Activated CD4-positive, alpha-beta T cell treated with anti-CD3 and anti-CD28 coated beads, Interleukin-2, amount 10 ng/mL, durations not matched to agents 7 days and 5 days (primary cell): ENCODE measurements around the gene C1orf141. TPM values are rescaled to one million over a fixed set of nuclear protein-coding genes. Genes with fewer than 3 reads are reported as not detected.

Source experiments
- CTCF ChIA-PET: fragments of 350-600 bp; sonication (Branson Sonifier 250); formaldehyde crosslinking; loops from one replicate; lab custom pipeline; 2021; ENCODE audit warnings: antibody characterized with exemption; lab: Charles Lee
- POLR2A ChIA-PET: fragments of 350-600 bp; sonication (Branson Sonifier 250); formaldehyde crosslinking; loops from one replicate; lab custom pipeline; 2021; ENCODE audit warnings: antibody characterized with exemption; lab: Charles Lee
- DNase-seq: peaks from one replicate; pipeline ENCODE4 v3.0.0-alpha.2; 2020
- H3K27ac Mint-ChIP-seq: one replicate; pipeline ENCODE4 v1.8.0; 2021; ENCODE audit warnings: mild to moderate bottlenecking, moderate library complexity, mixed read lengths
- H3K27me3 Mint-ChIP-seq: one replicate; pipeline ENCODE4 v1.8.0; 2021; ENCODE audit warnings: mixed read lengths
- H3K36me3 Mint-ChIP-seq: one replicate; pipeline ENCODE4 v1.8.0; 2021; ENCODE audit warnings: low read depth, mixed read lengths
- H3K4me1 Mint-ChIP-seq: one replicate; pipeline ENCODE4 v1.8.0; 2021; ENCODE audit warnings: mixed read lengths
- H3K4me3 Mint-ChIP-seq: one replicate; pipeline ENCODE4 v1.8.0; 2021; ENCODE audit warnings: mild to moderate bottlenecking, moderate library complexity, mixed read lengths
- H3K9me3 Mint-ChIP-seq: one replicate; pipeline ENCODE4 v1.8.0; 2021; ENCODE audit warnings: mixed read lengths
- total RNA-seq, 2 experiments: library from RNA; stranded (reverse); gene quantifications; one replicate each; pipeline ENCODE4 v1.2.3, GENCODE V29; 2021

C1orf141 gene
- total RNA-seq, 2 experiments from 2014 or later, result not detected

DNA sequence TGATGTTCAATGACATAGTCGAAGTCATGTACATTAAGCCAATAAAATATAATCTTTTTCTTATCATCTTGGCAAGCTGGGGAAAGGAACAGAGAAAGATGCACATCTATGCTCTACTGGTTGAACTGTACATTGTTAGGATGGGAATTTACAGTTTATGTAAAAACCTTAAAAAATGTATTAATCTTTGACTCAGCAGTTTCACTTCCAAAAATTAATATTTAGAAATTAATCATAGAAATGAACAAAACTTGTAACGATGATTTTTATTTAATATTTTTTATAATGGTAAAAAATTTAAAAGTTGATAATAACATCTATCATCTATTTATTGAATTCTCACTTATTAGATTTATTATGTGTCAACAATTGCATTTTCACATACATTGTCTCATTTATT lies 5.7 kb upstream of the C1orf141 start:
- Mint-ChIP-seq H3K4me3 (no peak overlapping the region), H3K4me1 (peaks cover 26% of the 10 kb centered on the region), H3K36me3 (no peaks in the 10 kb centered on the region), H3K9me3 (no peaks in the 10 kb centered on the region), H3K27me3 (peaks cover 1% of the 10 kb centered on the region), H3K27ac (no peak overlapping the region)
- ChIA-PET POLR2A (no interaction called here), CTCF (interaction anchor here (1.0 kb wide), 1 partner anchor 9 kb away, joined by 3 read pairs; no protein-coding TSS in a partner anchor)
- DNase-seq, result no peak

- POLR2A ChIA-PET, result no interaction called here
- DNase-seq, result no peak
- peaks cover 3% of the 10 kb centered on the region for H3K27me3 Mint-ChIP-seq
- CTCF ChIA-PET, result no interaction called here
- H3K4me1 Mint-ChIP-seq, result peaks cover 31% of the 10 kb centered on the region
- H3K4me3 Mint-ChIP-seq, result no peak overlapping the region
- H3K36me3 Mint-ChIP-seq, result no peaks in the 10 kb centered on the region
- no peak overlapping the region for H3K27ac Mint-ChIP-seq
- no peaks in the 10 kb centered on the region for H3K9me3 Mint-ChIP-seq
Measured at GRCh38 chr1:67138813-67139499, 4.2 kb upstream of the C1orf141 start.

- Mint-ChIP-seq H3K4me1 (peaks cover 18% of the 10 kb centered on the region), H3K9me3 (no peaks in the 10 kb centered on the region), H3K4me3 (no peak overlapping the region), H3K36me3 (no peaks in the 10 kb centered on the region), H3K27ac (no peak overlapping the region), H3K27me3 (peaks cover 3% of the 10 kb centered on the region)
- no peak for DNase-seq
- POLR2A ChIA-PET, result no interaction called here
- CTCF ChIA-PET, result interaction anchor here (0.7 to 2.8 kb wide), 2 partner anchors 11 to 67 kb away, joined by 3 to 13 read pairs; no protein-coding TSS in a partner anchor
Measured at GRCh38 chr1:67137307-67137753, 2.6 kb upstream of the C1orf141 start.

DNA sequence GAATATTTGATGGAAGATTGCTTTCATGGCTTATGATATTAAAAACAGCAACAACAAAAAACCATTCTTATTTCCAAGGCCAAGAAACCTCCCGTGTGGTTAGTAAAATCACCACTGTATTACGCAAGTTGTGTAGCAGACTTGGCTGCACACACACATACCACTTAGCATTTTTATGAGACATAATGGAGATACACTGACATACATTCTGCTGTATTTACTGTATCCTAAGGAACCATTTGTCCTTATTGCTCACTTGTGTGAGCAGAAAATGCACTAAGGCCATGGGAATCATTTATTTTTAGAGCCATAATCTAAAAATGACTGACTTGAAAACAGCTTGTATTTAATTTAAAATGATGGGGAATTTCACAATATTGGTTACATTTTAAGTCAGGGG lies 584 bp upstream of the C1orf141 start:
- no peak for DNase-seq
- Mint-ChIP-seq H3K27me3 (peaks cover 3% of the 10 kb centered on the region), H3K36me3 (no peaks in the 10 kb centered on the region), H3K4me1 (peaks cover 12% of the 10 kb centered on the region), H3K27ac (no peak overlapping the region), H3K4me3 (no peak overlapping the region), H3K9me3 (no peaks in the 10 kb centered on the region)
- CTCF ChIA-PET, result interaction anchor here (1.0 to 1.5 kb wide), 2 partner anchors 76 to 79 kb away, joined by 4 to 5 read pairs; no protein-coding TSS in a partner anchor
- POLR2A ChIA-PET, result no interaction called here

DNA sequence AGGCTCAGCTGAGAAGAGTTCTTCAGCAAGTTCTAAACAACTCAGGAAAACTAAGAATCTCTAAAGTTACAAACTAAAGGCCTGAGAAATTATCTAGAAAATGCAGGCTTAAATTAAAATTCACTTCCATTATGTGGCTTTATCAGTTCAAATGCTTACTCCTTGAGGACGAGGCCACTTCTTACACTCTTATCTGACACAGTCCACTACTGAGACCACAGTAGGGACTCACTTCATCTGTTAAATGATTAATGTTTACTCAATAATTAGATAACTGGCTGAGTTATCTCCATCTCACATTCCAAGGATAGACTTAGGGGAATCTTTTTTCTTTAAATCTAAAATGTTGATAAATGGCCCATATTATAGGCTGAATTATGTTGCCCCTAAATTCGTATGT lies 1.6 kb downstream of the C1orf141 start:
- H3K4me3 Mint-ChIP-seq, result no peak overlapping the region
- DNase-seq, result no peak
- H3K27me3 Mint-ChIP-seq, result peaks cover 3% of the 10 kb centered on the region
- H3K9me3 Mint-ChIP-seq, result no peaks in the 10 kb centered on the region
- CTCF ChIA-PET, result no interaction called here
- peaks cover 12% of the 10 kb centered on the region for H3K4me1 Mint-ChIP-seq
- H3K36me3 Mint-ChIP-seq, result no peaks in the 10 kb centered on the region
- POLR2A ChIA-PET, result no interaction called here
- H3K27ac Mint-ChIP-seq, result no peak overlapping the region

GRCh38 chr1:67130673-67131072 lies 4.1 kb downstream of the C1orf141 start:
- Mint-ChIP-seq H3K27ac (no peak overlapping the region), H3K27me3 (peaks cover 3% of the 10 kb centered on the region), H3K9me3 (no peaks in the 10 kb centered on the region), H3K36me3 (no peaks in the 10 kb centered on the region), H3K4me3 (no peak overlapping the region), H3K4me1 (peaks cover 12% of the 10 kb centered on the region)
- DNase-seq, result no peak
- POLR2A ChIA-PET, result no interaction called here
- CTCF ChIA-PET, result no interaction called here

GRCh38 chr1:67126974-67127373 lies 7.8 kb downstream of the C1orf141 start:
- ChIA-PET CTCF (no interaction called here), POLR2A (no interaction called here)
- H3K4me1 Mint-ChIP-seq, result no peaks in the 10 kb centered on the region
- H3K36me3 Mint-ChIP-seq, result no peaks in the 10 kb centered on the region
- no peak overlapping the region for H3K4me3 Mint-ChIP-seq
- no peak overlapping the region for H3K27ac Mint-ChIP-seq
- no peaks in the 10 kb centered on the region for H3K9me3 Mint-ChIP-seq
- DNase-seq, result no peak
- H3K27me3 Mint-ChIP-seq, result no peaks in the 10 kb centered on the region

DNA sequence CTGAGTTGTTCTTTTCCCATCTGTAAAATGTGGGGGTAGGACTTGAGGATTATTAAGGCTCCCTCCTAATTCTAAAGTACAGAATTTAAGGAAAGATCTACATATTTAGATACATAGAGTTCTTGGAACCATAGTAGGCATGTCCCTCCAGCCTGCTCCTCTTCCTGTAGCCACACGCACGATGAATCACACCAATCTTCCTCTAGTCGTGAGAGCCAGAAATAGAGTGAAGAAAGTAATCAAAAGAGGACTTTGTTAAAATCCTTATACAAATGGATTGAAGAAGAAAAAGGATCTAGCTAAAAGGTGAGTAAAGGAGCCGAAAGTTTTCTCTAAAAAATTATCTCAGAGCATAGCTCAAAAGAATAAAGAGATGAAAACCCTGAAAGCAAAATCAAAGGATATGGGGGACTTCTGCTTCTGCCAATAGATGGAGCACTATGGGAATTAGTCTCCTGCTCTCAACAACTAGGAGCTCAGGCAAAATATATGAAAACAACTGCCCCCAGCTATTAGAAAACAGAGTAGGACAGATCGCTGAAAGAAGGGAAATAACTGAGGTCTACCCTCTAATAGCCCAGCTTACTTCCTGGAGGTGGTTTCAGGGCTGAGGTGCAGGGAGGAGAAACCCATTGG lies 8.5 kb downstream of the C1orf141 start:
- H3K36me3 Mint-ChIP-seq, result no peaks in the 10 kb centered on the region
- ChIA-PET POLR2A (no interaction called here), CTCF (no interaction called here)
- no peak overlapping the region for H3K4me3 Mint-ChIP-seq
- H3K4me1 Mint-ChIP-seq, result no peaks in the 10 kb centered on the region
- H3K9me3 Mint-ChIP-seq, result no peaks in the 10 kb centered on the region
- no peaks in the 10 kb centered on the region for H3K27me3 Mint-ChIP-seq
- no peak for DNase-seq
- H3K27ac Mint-ChIP-seq, result no peak overlapping the region

DNA sequence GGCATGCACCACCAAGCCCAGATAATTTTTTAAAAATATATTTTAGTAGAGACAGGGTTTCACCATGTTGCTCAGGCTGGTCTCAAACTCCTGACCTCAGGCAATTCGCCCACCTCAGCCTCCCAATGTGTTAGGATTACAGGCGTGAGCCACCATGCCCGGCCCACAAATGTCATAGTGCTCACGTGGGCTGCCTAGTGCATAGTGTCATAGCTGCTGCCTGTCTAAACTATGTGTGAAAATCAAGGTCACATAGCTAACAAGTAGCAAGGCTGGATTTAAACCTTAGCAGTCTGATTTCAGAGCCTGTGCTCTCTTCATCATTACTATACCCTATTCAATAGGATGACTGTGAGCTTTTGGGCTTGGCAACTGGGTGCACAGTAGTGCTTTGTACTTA lies 10.3 kb downstream of the C1orf141 start:
- H3K27ac Mint-ChIP-seq, result no peak overlapping the region
- H3K4me1 Mint-ChIP-seq, result no peaks in the 10 kb centered on the region
- H3K27me3 Mint-ChIP-seq, result peaks cover 3% of the 10 kb centered on the region
- no peaks in the 10 kb centered on the region for H3K36me3 Mint-ChIP-seq
- ChIA-PET CTCF (interaction anchor here (0.8 kb wide), 1 partner anchor 85 kb away, joined by 6 read pairs; no protein-coding TSS in a partner anchor), POLR2A (no interaction called here)
- no peak overlapping the region for H3K4me3 Mint-ChIP-seq
- no peak for DNase-seq
- H3K9me3 Mint-ChIP-seq, result no peaks in the 10 kb centered on the region

- H3K4me1 Mint-ChIP-seq, result no peaks in the 10 kb centered on the region
- POLR2A ChIA-PET, result no interaction called here
- peaks cover 3% of the 10 kb centered on the region for H3K27me3 Mint-ChIP-seq
- H3K4me3 Mint-ChIP-seq, result no peak overlapping the region
- no peak for DNase-seq
- H3K9me3 Mint-ChIP-seq, result peaks cover 3% of the 10 kb centered on the region
- H3K36me3 Mint-ChIP-seq, result no peaks in the 10 kb centered on the region
- CTCF ChIA-PET, result no interaction called here
- H3K27ac Mint-ChIP-seq, result no peak overlapping the region
Measured at GRCh38 chr1:67120855-67121619, 13.7 kb downstream of the C1orf141 start.

GRCh38 chr1:67118646-67119045 lies 16.1 kb downstream of the C1orf141 start:
- Mint-ChIP-seq H3K27ac (no peak overlapping the region), H3K36me3 (no peaks in the 10 kb centered on the region), H3K9me3 (peaks cover 9% of the 10 kb centered on the region), H3K4me1 (no peaks in the 10 kb centered on the region), H3K27me3 (peaks cover 3% of the 10 kb centered on the region), H3K4me3 (no peak overlapping the region)
- DNase-seq, result no peak
- ChIA-PET CTCF (no interaction called here), POLR2A (no interaction called here)

DNA sequence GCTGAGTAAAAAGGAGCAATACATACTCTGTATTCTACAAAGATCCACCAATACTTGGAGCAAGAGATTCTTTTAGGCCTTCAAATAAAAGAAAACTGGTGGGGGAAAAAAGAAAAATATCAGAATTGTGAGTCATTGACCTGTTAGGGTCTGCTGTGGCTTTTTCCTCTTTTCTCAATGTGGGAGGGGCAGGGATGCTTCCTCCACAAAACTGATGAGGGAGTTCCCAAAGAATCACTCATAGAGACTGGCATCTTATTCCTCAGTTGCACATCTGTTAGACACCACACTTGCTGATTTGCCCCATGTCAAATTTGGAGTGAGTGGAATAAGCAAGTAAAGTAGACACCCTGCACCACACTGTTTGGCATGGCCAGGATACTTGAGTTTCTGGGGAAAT lies 16.6 kb downstream of the C1orf141 start:
- Mint-ChIP-seq H3K4me3 (no peak overlapping the region), H3K4me1 (no peaks in the 10 kb centered on the region), H3K36me3 (no peaks in the 10 kb centered on the region), H3K9me3 (peaks cover 11% of the 10 kb centered on the region), H3K27ac (no peak overlapping the region), H3K27me3 (peaks cover 3% of the 10 kb centered on the region)
- POLR2A ChIA-PET, result no interaction called here
- CTCF ChIA-PET, result no interaction called here
- no peak for DNase-seq

GRCh38 chr1:67114162-67114561 lies 20.6 kb downstream of the C1orf141 start:
- H3K9me3 Mint-ChIP-seq, result peaks cover 13% of the 10 kb centered on the region

More at GRCh38 chr1:67114162-67114561, 20.6 kb downstream of the C1orf141 start:
- no peak for DNase-seq
- no peaks in the 10 kb centered on the region for H3K36me3 Mint-ChIP-seq
- no peak overlapping the region for H3K4me3 Mint-ChIP-seq
- POLR2A ChIA-PET, result no interaction called here
- CTCF ChIA-PET, result interaction anchor here (1.4 kb wide), 1 partner anchor 59 kb away, joined by 7 read pairs; no protein-coding TSS in a partner anchor
- no peaks in the 10 kb centered on the region for H3K27me3 Mint-ChIP-seq
- H3K27ac Mint-ChIP-seq, result no peak overlapping the region
- H3K4me1 Mint-ChIP-seq, result no peaks in the 10 kb centered on the region
